ENCODE results near the gene ANK2.

DNA sequence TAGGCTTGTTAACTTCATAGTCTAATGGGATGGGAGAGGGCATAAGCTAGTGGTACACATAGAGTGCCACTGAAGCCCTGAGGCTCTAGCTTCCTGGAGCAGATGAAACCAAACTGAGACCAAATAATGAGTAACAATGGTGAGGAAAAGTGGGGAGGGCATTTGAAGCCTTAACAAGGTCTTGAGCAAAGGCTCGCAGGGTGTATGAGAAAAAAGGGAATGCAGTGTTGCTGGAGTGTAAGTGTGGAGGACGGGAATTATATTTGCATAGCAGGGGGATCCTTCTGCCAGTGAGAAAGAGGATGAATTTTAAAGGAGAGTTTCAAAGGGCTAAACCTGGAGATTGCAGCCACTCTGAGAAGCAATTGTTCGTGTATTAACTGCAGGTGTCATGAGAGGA lies 263.1 kb downstream of the ANK2 start:
- TF ChIP-seq, protein P1, sequence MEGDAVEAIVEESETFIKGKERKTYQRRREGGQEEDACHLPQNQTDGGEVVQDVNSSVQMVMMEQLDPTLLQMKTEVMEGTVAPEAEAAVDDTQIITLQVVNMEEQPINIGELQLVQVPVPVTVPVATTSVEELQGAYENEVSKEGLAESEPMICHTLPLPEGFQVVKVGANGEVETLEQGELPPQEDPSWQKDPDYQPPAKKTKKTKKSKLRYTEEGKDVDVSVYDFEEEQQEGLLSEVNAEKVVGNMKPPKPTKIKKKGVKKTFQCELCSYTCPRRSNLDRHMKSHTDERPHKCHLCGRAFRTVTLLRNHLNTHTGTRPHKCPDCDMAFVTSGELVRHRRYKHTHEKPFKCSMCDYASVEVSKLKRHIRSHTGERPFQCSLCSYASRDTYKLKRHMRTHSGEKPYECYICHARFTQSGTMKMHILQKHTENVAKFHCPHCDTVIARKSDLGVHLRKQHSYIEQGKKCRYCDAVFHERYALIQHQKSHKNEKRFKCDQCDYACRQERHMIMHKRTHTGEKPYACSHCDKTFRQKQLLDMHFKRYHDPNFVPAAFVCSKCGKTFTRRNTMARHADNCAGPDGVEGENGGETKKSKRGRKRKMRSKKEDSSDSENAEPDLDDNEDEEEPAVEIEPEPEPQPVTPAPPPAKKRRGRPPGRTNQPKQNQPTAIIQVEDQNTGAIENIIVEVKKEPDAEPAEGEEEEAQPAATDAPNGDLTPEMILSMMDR (IDR thresholded peaks at IDR 0.05 in 8 of 11, conservative IDR thresholded peaks at IDR 0.05 in 3 of 11) = no peak
- TF ChIP-seq POLR2A (IDR thresholded peaks at IDR 0.05) = no peak
